H1 (cell line): ENCODE data around the gene SIT1. TPM values are rescaled to one million over a fixed set of nuclear protein-coding genes. Genes with fewer than 3 reads are reported as not detected.

Experiments used
- ASH2L ChIP-seq: fragments of 200-600, 300-600 bp; sonication (generic); IDR thresholded peaks from one replicate; pipeline ENCODE4 v1.7.1; 2017; ENCODE audit warnings: low read length
- HDAC2 ChIP-seq, 2 experiments: fragments of 300-600 bp in 1 of 2; sonication (generic) in 1 of 2; IDR thresholded peaks; 2 replicates each; pipeline ENCODE4 v1.6.1; 2011 to 2012; ENCODE audit warnings: low read depth in 2 of 2, low read length in 2 of 2, mild to moderate bottlenecking in 2 of 2, moderate library complexity in 2 of 2, borderline replicate concordance in 1 of 2, inconsistent platforms in 1 of 2
- SUZ12 ChIP-seq: fragments of 200-600 bp; sonication (generic); IDR thresholded peaks from 2 replicates; pipeline ENCODE4 v1.6.1; 2012; ENCODE audit warnings: mild to moderate bottlenecking, inconsistent platforms, low read length, moderate library complexity, mixed read lengths
- polyA plus RNA-seq, 7 experiments: library from polyadenylated mRNA; depleted of rRNA in 3 of 7; stranded (reverse) in 5 of 7; unstranded in 2 of 7; fragments of >200 nt in 5 of 7; fragments of 200-250 nt in 2 of 7; gene quantifications; 1 replicate in 5 of 7; 2 replicates in 1 of 7; 4 replicates in 1 of 7; pipeline versions ENCODE4 v1.2.1 to v1.2.3, GENCODE V29; 2011 to 2013; ENCODE audit warnings: missing spikeins in 2 of 7, mixed read lengths in 2 of 7
- total RNA-seq: library from RNA; stranded (reverse); fragmentation: NEBNext Ultra II Directional; extraction: Animal tissue kit (Norgen Biotek cat#: 25700); gene quantifications from 2 replicates; pipeline ENCODE4 v1.2.1, GENCODE V29; 2021

The SIT1 gene
- total and polyA plus RNA-seq, 2 of the 8 experiments (the other 6 are each of a cell fraction or from before 2014, with no cell fraction given) = 8.2 to 12.8 TPM

GRCh38 chr9:35690614-35691333 lies 40.0 kb upstream of the SIT1 start (continued):
- no peak for TF ChIP-seq SUZ12
- TF ChIP-seq HDAC2 (IDR thresholded peaks at IDR 0.05; ENCODE audit: borderline replicate concordance in 1 of 2, low read depth in 2 of 2, low read length in 2 of 2) = 0 out of 4 replicates have a peak, but pooled peaks of 1 of the 2 experiments have one; percentile 38
- peak; percentile 80 for TF ChIP-seq ASH2L
